COLO668 (cell line): ENCODE measurements around the gene CA12.

Experiments used
- DNase-seq: peaks from one replicate; lab custom pipeline; 2025; ENCODE audit not compliant: unreplicated experiment; lab: John Stamatoyannopoulos, UW

The CA12 gene

DNA sequence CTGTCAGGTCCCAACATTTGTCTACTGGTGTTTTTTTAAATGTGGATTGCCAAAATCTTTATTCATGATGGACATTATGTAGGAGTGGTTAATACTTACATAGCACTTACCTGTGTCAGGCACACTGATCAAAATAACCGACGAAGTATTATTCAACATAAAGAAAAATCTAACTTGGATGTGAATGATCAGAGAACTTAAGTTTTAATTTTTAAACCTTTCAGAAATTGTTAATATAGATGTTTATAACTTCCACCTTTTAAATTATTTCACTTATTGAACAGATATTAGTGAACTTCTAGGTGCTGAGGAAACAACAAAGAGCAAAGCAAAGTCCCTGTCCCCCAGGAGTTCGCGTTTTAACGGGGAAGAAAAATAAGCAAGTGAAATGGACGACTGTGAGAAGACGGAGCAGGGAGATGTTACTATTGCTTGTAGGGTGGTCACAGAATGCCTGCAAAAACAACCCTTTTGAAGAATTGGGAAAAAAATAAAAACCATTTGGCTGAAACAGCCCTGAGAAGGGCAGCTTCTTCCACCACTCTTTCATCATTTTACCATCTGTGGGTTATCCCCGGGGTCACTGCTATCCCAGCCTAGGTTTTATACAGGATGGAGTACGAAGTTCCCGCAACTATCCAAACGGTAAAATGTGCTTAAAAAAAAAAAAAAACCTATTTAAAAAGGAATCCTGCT, 105.2 kb downstream of the CA12 start:
- no peak for DNase-seq

DNA sequence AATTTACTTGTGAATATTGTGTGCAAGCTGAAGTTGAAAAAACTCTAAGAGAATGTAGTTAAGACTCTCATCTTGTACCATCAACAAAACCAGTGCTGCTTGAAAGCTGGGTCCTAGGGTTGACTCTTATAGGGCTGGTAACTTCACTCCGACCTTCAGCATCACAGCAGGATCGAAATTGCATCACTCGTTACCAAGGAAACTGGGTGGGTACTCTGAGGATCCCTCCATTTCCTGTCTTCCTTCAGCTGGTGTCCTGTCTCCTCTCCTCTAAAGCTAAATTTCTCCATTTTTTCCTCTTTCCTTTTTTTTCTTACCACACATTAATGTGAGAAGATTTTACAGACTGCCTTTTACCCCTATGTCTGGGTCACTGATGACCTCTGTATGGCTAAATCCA, 107.2 kb downstream of the CA12 start:
- DNase-seq: no peak
